ENCODE results near the gene ANKH. TPM values are rescaled to one million over a fixed set of nuclear protein-coding genes. Genes with fewer than 3 reads are reported as not detected.
A peak's percentile ranks its signal among the peaks of the same experiment; 100 is the strongest.

The ANKH gene
- total RNA-seq, 2 experiments from 2014 or later: 83.7 to 87.0 TPM

- Mint-ChIP-seq H3K36me3 (ENCODE audit: low read depth) (peaks cover 43% of the 10 kb centered on the region), H3K27ac (peak overlapping the region; percentile 10), H3K4me3 (no peak overlapping the region), H3K9me3 (no peaks in the 10 kb centered on the region), H3K27me3 (no peaks in the 10 kb centered on the region), H3K4me1 (peaks cover 16% of the 10 kb centered on the region)
- DNase-seq: no peak
- ChIA-PET CTCF (interaction anchor here (1.0 to 9.8 kb wide), 3 partner anchors 143 to 291 kb away, joined by 4 to 111 read pairs (median 5); no protein-coding TSS in a partner anchor), POLR2A (no interaction called here)
Measured at GRCh38 chr5:14723701-14724132, 147.9 kb downstream of the ANKH start.

GRCh38 chr5:14722923-14723322 is 148.7 kb downstream of the ANKH start:
- peaks cover 51% of the 10 kb centered on the region for H3K36me3 Mint-ChIP-seq (ENCODE audit: low read depth)
- H3K4me1 Mint-ChIP-seq: peaks cover 17% of the 10 kb centered on the region
- no peaks in the 10 kb centered on the region for H3K27me3 Mint-ChIP-seq
- no peaks in the 10 kb centered on the region for H3K9me3 Mint-ChIP-seq
- no peak overlapping the region for H3K27ac Mint-ChIP-seq
- ChIA-PET CTCF (no interaction called here), POLR2A (no interaction called here)
- no peak overlapping the region for H3K4me3 Mint-ChIP-seq
- no peak for DNase-seq

- no peak for DNase-seq
- no peak overlapping the region for H3K27ac Mint-ChIP-seq
- no peak overlapping the region for H3K4me3 Mint-ChIP-seq
- no peaks in the 10 kb centered on the region for H3K9me3 Mint-ChIP-seq
- H3K36me3 Mint-ChIP-seq (ENCODE audit: low read depth): peaks cover 55% of the 10 kb centered on the region
- no peaks in the 10 kb centered on the region for H3K27me3 Mint-ChIP-seq
- ChIA-PET CTCF (interaction anchor here (0.7 kb wide), 1 partner anchor 14 kb away, joined by 3 read pairs; no protein-coding TSS in a partner anchor), POLR2A (no interaction called here)
- H3K4me1 Mint-ChIP-seq: peaks cover 14% of the 10 kb centered on the region
Measured at GRCh38 chr5:14721990-14722656, 149.5 kb downstream of the ANKH start.

GRCh38 chr5:14720236-14720923 is 151.2 kb downstream of the ANKH start:
- ChIA-PET CTCF (interaction anchor here (1.2 to 2.4 kb wide), 3 partner anchors 12 to 283 kb away, joined by 3 to 17 read pairs (median 6); no protein-coding TSS in a partner anchor), POLR2A (interaction anchor here (1.5 kb wide), 1 partner anchor 13 kb away, joined by 7 read pairs; no protein-coding TSS in a partner anchor)
- no peak overlapping the region for H3K27ac Mint-ChIP-seq
- no peak overlapping the region for H3K4me3 Mint-ChIP-seq
- H3K36me3 Mint-ChIP-seq (ENCODE audit: low read depth): peaks cover 60% of the 10 kb centered on the region
- H3K9me3 Mint-ChIP-seq: no peaks in the 10 kb centered on the region
- H3K4me1 Mint-ChIP-seq: peaks cover 11% of the 10 kb centered on the region
- no peaks in the 10 kb centered on the region for H3K27me3 Mint-ChIP-seq
- no peak for DNase-seq

- no peaks in the 10 kb centered on the region for H3K27me3 Mint-ChIP-seq
- peaks cover 57% of the 10 kb centered on the region for H3K36me3 Mint-ChIP-seq (ENCODE audit: low read depth)
- CTCF ChIA-PET: interaction anchor here (1.4 kb wide), 1 partner anchor 288 kb away, joined by 3 read pairs; no protein-coding TSS in a partner anchor
Measured at GRCh38 chr5:14718778-14719177, 152.8 kb downstream of the ANKH start.

GRCh38 chr5:14716755-14717752 is 154.5 kb downstream of the ANKH start:
- Mint-ChIP-seq H3K4me1 (peaks cover 15% of the 10 kb centered on the region), H3K4me3 (no peak overlapping the region), H3K36me3 (ENCODE audit: low read depth) (peaks cover 58% of the 10 kb centered on the region), H3K27ac (peak overlapping the region; percentile 61), H3K9me3 (no peaks in the 10 kb centered on the region), H3K27me3 (no peaks in the 10 kb centered on the region)
- CTCF ChIA-PET: interaction anchor here (0.9 kb wide), 1 partner anchor 10 kb away, joined by 3 read pairs; no protein-coding TSS in a partner anchor
- POLR2A ChIA-PET: interaction anchor here (2.1 kb wide), 1 partner anchor 10 kb away, joined by 9 read pairs; no protein-coding TSS in a partner anchor
- no peak for DNase-seq

More at GRCh38 chr5:14718778-14719177, 152.8 kb downstream of the ANKH start:
- DNase-seq: no peak
- Mint-ChIP-seq H3K27ac (no peak overlapping the region), H3K4me1 (peaks cover 15% of the 10 kb centered on the region), H3K4me3 (no peak overlapping the region), H3K9me3 (no peaks in the 10 kb centered on the region)
- POLR2A ChIA-PET: interaction anchor here (2.1 kb wide), 1 partner anchor 11 kb away, joined by 9 read pairs; no protein-coding TSS in a partner anchor

GRCh38 chr5:14715481-14715880 is 156.1 kb downstream of the ANKH start:
- POLR2A ChIA-PET: no interaction called here
- peaks cover 16% of the 10 kb centered on the region for H3K4me1 Mint-ChIP-seq
- H3K9me3 Mint-ChIP-seq: no peaks in the 10 kb centered on the region
- CTCF ChIA-PET: no interaction called here
- no peak overlapping the region for H3K4me3 Mint-ChIP-seq
- no peak overlapping the region for H3K27ac Mint-ChIP-seq
- H3K36me3 Mint-ChIP-seq (ENCODE audit: low read depth): peaks cover 71% of the 10 kb centered on the region
- DNase-seq: no peak
- H3K27me3 Mint-ChIP-seq: no peaks in the 10 kb centered on the region

GRCh38 chr5:14714706-14715105 is 156.9 kb downstream of the ANKH start:
- H3K27me3 Mint-ChIP-seq: no peaks in the 10 kb centered on the region
- H3K36me3 Mint-ChIP-seq (ENCODE audit: low read depth): peaks cover 76% of the 10 kb centered on the region
- ChIA-PET CTCF (no interaction called here), POLR2A (interaction anchor here (1.0 kb wide), 1 partner anchor 45 kb away, joined by 3 read pairs; no protein-coding TSS in a partner anchor)
- H3K27ac Mint-ChIP-seq: peak overlapping the region; percentile 44
- no peak for DNase-seq
- H3K9me3 Mint-ChIP-seq: no peaks in the 10 kb centered on the region
- H3K4me3 Mint-ChIP-seq: no peak overlapping the region
- peaks cover 13% of the 10 kb centered on the region for H3K4me1 Mint-ChIP-seq

- no peaks in the 10 kb centered on the region for H3K9me3 Mint-ChIP-seq
- ChIA-PET POLR2A (interaction anchor here (1.0 kb wide), 1 partner anchor 44 kb away, joined by 3 read pairs; no protein-coding TSS in a partner anchor), CTCF (interaction anchor here (1.1 kb wide), 1 partner anchor 14 kb away, joined by 3 read pairs; no protein-coding TSS in a partner anchor)
- peak overlapping the region; percentile 49 for H3K27ac Mint-ChIP-seq
- H3K4me1 Mint-ChIP-seq: peaks cover 21% of the 10 kb centered on the region
- no peak for DNase-seq
- no peaks in the 10 kb centered on the region for H3K27me3 Mint-ChIP-seq
- no peak overlapping the region for H3K4me3 Mint-ChIP-seq
- peaks cover 82% of the 10 kb centered on the region for H3K36me3 Mint-ChIP-seq (ENCODE audit: low read depth)
Measured at GRCh38 chr5:14713476-14714390, 157.8 kb downstream of the ANKH start.

- H3K4me3 Mint-ChIP-seq: no peak overlapping the region
- H3K36me3 Mint-ChIP-seq (ENCODE audit: low read depth): peaks cover 84% of the 10 kb centered on the region
- POLR2A ChIA-PET: no interaction called here
- no peaks in the 10 kb centered on the region for H3K27me3 Mint-ChIP-seq
- H3K27ac Mint-ChIP-seq: peak overlapping the region; percentile 31
- peaks cover 31% of the 10 kb centered on the region for H3K4me1 Mint-ChIP-seq
- H3K9me3 Mint-ChIP-seq: no peaks in the 10 kb centered on the region
- no peak for DNase-seq
- CTCF ChIA-PET: no interaction called here
Measured at GRCh38 chr5:14712666-14713065, 158.9 kb downstream of the ANKH start.

- peaks cover 86% of the 10 kb centered on the region for H3K36me3 Mint-ChIP-seq (ENCODE audit: low read depth)
- POLR2A ChIA-PET: no interaction called here
- peaks cover 35% of the 10 kb centered on the region for H3K4me1 Mint-ChIP-seq
- peak overlapping the region; percentile 45 for H3K27ac Mint-ChIP-seq
- no peak overlapping the region for H3K4me3 Mint-ChIP-seq
- no peaks in the 10 kb centered on the region for H3K27me3 Mint-ChIP-seq
- CTCF ChIA-PET: no interaction called here
- no peak for DNase-seq
- H3K9me3 Mint-ChIP-seq: no peaks in the 10 kb centered on the region
Measured at GRCh38 chr5:14712131-14712530, 159.4 kb downstream of the ANKH start.

Data from activated CD4-positive, alpha-beta memory T cell treated with anti-CD3 and anti-CD28 coated beads, Interleukin-2, amount 10 ng/mL, durations not matched to agents 7 days and 5 days (primary cell).